Midbrain (tissue), 1 donor: ENCODE data around the gene UGT2B17.
"Not testable (repeated sequence)": the region's sequence is repeated elsewhere in the genome, so short reads cannot be mapped to it uniquely, and the experiment has no call there.

Experiments used
- DNase-seq: peaks from one replicate; lab custom pipeline; 2025; lab: John Stamatoyannopoulos, UW

The UGT2B17 gene

GRCh38 chr4:68569036-68569435 lies 7.1 kb downstream of the UGT2B17 start:
- not testable (repeated sequence) for DNase-seq

- DNase-seq: not testable (repeated sequence)
These were observed 7.6 kb downstream of the UGT2B17 start for GRCh38 chr4:68568535-68568934.

GRCh38 chr4:68566364-68566763 lies 9.8 kb downstream of the UGT2B17 start:
- not testable (repeated sequence) for DNase-seq

GRCh38 chr4:68565082-68565481 lies 11.0 kb downstream of the UGT2B17 start:
- not testable (repeated sequence) for DNase-seq

- DNase-seq: not testable (repeated sequence)
These were observed 15.6 kb downstream of the UGT2B17 start for GRCh38 chr4:68560364-68561070.

- not testable (repeated sequence) for DNase-seq
These were observed 22.3 kb downstream of the UGT2B17 start for GRCh38 chr4:68553830-68554229.

GRCh38 chr4:68552818-68553811 lies 23.0 kb downstream of the UGT2B17 start:
- DNase-seq: not testable (repeated sequence)

- DNase-seq: not testable (repeated sequence)
These were observed 33.4 kb downstream of the UGT2B17 start for GRCh38 chr4:68542742-68543141.

GRCh38 chr4:68536375-68536774 lies 39.7 kb downstream of the UGT2B17 start:
- DNase-seq: no peak

- no peak for DNase-seq
These were observed 40.1 kb downstream of the UGT2B17 start for GRCh38 chr4:68535974-68536373.

GRCh38 chr4:68522232-68522631 lies 53.9 kb downstream of the UGT2B17 start:
- not testable (repeated sequence) for DNase-seq

GRCh38 chr4:68520985-68521384 lies 55.1 kb downstream of the UGT2B17 start:
- DNase-seq: no peak

- DNase-seq: no peak
These were observed 57.2 kb downstream of the UGT2B17 start for GRCh38 chr4:68518889-68519288.

- not testable (repeated sequence) for DNase-seq
These were observed 70.7 kb downstream of the UGT2B17 start for GRCh38 chr4:68505452-68505851.

- not testable (repeated sequence) for DNase-seq
These were observed 71.3 kb downstream of the UGT2B17 start for GRCh38 chr4:68504836-68505235.

- DNase-seq: not testable (repeated sequence)
These were observed 72.7 kb downstream of the UGT2B17 start for GRCh38 chr4:68503462-68503861.

GRCh38 chr4:68499021-68499420 lies 77.1 kb downstream of the UGT2B17 start:
- no peak for DNase-seq

GRCh38 chr4:68498413-68499007 lies 77.6 kb downstream of the UGT2B17 start:
- peak; percentile 58 for DNase-seq

GRCh38 chr4:68494688-68495087 lies 81.4 kb downstream of the UGT2B17 start:
- DNase-seq: no peak

- no peak for DNase-seq
These were observed 85.2 kb downstream of the UGT2B17 start for GRCh38 chr4:68490826-68491457.

- no peak for DNase-seq
These were observed 86.8 kb downstream of the UGT2B17 start for GRCh38 chr4:68489338-68489737.
